ENCODE measurements around the gene JARID2. TPM values are rescaled to one million over a fixed set of nuclear protein-coding genes. Genes with fewer than 3 reads are reported as not detected.

The JARID2 gene
- total and polyA plus RNA-seq, 7 donors = 1.1 to 16.1 (median 4.9) TPM

DNA sequence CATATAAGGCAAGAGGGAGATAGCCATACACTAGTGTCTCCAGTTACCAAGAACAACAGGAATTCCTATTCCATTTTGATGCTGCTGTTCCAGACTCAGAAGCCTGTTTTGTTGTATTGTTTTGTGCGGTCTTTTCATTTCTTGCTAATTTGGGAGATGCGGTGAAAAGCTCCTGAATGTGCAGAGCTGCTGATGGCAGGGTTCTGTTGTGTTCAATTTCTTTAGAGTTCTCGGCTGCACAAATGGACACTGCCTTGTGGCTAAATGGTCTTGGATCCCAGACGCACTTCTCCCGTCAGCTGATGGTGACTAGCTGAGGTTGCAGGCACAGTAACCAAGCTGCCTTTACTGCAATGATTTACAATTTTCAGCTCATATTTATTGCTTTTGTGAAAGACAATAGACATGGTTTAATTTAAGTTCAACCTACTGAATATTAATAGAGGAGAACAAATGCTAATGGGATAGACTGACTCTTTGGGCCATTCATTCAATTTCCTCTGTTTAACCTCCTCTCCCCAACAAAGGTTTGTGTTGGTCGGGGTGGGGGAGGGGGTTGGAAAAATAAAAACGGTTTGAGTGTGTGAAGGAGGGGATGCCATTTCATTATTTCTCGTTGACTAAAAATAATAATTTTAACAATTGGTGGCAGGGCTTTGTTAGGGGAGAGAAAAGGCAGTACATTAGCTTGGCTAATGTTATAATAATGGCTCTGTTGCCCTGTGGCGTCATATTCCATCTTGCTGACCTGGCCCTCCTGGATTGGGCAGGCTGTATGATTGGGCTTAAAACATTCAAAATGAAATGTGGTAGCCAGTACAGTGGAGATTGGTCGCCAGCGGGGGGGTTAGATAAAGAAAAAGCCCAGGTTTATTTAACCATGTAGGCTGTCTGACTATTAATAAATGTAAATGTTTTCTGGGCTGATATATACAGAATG, 159.5 kb downstream of the JARID2 start:
- H3K4me1 ChIP-seq = peaks cover 64% of the 10 kb centered on the region
- no peaks in the 10 kb centered on the region for H3K27me3 ChIP-seq (ENCODE audit: insufficient read depth in 3 of 3, low read length in 2 of 3)
- ATAC-seq (no peak), DNase-seq (no peak)
- H3K9me3 ChIP-seq = no peaks in the 10 kb centered on the region
- no peak overlapping the region for H3K27ac ChIP-seq
- WGBS, 3 donors = 77 to 90% (median 80%) methylated on average over 11 of the region's 11 CpGs
- H3K4me3 ChIP-seq = no peak overlapping the region
- TF ChIP-seq, protein P1, sequence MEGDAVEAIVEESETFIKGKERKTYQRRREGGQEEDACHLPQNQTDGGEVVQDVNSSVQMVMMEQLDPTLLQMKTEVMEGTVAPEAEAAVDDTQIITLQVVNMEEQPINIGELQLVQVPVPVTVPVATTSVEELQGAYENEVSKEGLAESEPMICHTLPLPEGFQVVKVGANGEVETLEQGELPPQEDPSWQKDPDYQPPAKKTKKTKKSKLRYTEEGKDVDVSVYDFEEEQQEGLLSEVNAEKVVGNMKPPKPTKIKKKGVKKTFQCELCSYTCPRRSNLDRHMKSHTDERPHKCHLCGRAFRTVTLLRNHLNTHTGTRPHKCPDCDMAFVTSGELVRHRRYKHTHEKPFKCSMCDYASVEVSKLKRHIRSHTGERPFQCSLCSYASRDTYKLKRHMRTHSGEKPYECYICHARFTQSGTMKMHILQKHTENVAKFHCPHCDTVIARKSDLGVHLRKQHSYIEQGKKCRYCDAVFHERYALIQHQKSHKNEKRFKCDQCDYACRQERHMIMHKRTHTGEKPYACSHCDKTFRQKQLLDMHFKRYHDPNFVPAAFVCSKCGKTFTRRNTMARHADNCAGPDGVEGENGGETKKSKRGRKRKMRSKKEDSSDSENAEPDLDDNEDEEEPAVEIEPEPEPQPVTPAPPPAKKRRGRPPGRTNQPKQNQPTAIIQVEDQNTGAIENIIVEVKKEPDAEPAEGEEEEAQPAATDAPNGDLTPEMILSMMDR (IDR thresholded peaks at IDR 0.05) = no peak
- intact Hi-C loops (cut with DNase I) = no loop called here
- H3K36me3 ChIP-seq (ENCODE audit: insufficient read depth in 1 of 2, low read depth in 1 of 2) = no peaks in the 10 kb centered on the region

DNA sequence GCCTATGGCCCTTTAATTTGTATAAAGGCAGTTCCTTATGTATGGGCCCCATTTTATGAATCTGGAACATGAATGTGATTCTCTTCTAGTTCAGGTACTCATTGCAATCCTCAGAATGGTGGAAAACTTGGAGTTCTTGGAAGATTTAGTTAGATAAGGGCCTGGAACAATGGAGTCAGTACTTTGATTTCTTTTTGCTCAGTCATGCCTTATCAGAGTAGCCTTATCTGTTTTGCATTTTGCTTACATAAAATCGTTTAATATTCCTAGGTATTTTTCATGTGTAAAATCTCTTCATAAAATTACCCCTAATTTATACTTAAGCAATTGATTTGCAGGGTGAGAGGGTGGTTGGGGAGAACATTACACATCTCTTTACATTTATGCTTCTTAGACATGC, 160.6 kb downstream of the JARID2 start:
- Histone ChIP-seq H3K9me3 (no peaks in the 10 kb centered on the region), H3K27ac (no peak overlapping the region), H3K4me1 (peaks cover 65% of the 10 kb centered on the region), H3K27me3 (ENCODE audit: insufficient read depth in 3 of 3, low read length in 2 of 3) (no peaks in the 10 kb centered on the region), H3K4me3 (no peak overlapping the region), H3K36me3 (ENCODE audit: insufficient read depth in 1 of 2, low read depth in 1 of 2) (no peaks in the 10 kb centered on the region)
- DNase-seq = no peak
- no peak for ATAC-seq
- intact Hi-C loops (cut with DNase I) = no loop called here
- 74 to 93% (median 78%) methylated on average over 1 of the region's 1 CpG for WGBS, 3 donors
- TF ChIP-seq, protein P1 (IDR thresholded peaks at IDR 0.05) = no peak

DNA sequence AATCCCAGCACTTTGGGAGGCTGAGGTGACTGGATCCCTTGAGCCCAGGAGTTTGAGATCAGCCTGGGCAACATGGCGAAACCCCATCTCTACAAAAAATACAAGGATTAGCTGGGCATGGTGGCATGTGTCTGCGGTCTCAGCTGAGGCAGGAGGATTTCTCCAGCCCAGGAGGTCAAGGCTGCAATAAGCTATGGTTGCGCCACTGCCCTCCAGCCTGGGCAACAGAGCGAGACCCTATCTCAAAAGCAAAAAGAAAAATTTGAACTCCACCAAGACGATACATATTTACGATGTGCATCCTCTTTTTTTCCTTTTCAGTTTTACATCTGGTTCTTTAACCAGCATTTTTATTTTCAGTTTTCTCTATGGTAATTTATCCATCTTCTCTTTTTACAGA, 162.1 kb downstream of the JARID2 start:
- no peak for ATAC-seq
- H3K4me3 ChIP-seq = no peak overlapping the region
- WGBS, 3 donors = 93 to 97% (median 94%) methylated on average over 6 of the region's 6 CpGs
- no peaks in the 10 kb centered on the region for H3K27me3 ChIP-seq (ENCODE audit: insufficient read depth in 3 of 3, low read length in 2 of 3)
- H3K4me1 ChIP-seq = peaks cover 66% of the 10 kb centered on the region
- intact Hi-C loops (cut with DNase I) = no loop called here
- no peaks in the 10 kb centered on the region for H3K36me3 ChIP-seq (ENCODE audit: insufficient read depth in 1 of 2, low read depth in 1 of 2)
- TF ChIP-seq, protein P1 (IDR thresholded peaks at IDR 0.05) = no peak
- H3K27ac ChIP-seq = no peak overlapping the region
- no peak for DNase-seq
- no peaks in the 10 kb centered on the region for H3K9me3 ChIP-seq

DNA sequence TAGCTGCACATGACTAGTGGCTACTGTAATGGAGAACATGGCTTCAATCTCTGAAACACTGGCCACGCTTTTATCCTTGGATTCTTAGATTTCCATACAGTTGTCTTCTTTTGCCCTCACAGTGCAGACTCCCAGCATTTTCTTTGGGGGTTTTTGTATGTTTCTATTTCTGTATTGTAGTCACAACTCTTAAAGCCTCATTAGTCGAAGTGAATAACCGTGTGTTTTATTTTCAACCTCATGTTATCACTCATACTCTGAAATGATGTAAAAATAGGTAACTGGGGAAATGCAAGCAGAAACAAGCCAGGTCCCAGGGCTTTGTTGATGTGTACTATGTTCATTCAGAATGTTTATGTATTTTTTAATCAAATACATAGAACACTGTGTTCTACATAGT, 162.9 kb downstream of the JARID2 start:
- 58 to 77% (median 71%) methylated on average over 3 of the region's 3 CpGs for WGBS, 3 donors
- peaks cover 66% of the 10 kb centered on the region for H3K4me1 ChIP-seq
- no peak overlapping the region for H3K27ac ChIP-seq
- TF ChIP-seq, protein P1 (IDR thresholded peaks at IDR 0.05) = no peak
- H3K27me3 ChIP-seq (ENCODE audit: insufficient read depth in 3 of 3, low read length in 2 of 3) = no peaks in the 10 kb centered on the region
- no peaks in the 10 kb centered on the region for H3K36me3 ChIP-seq (ENCODE audit: insufficient read depth in 1 of 2, low read depth in 1 of 2)
- DNase-seq (no peak), ATAC-seq (no peak)
- no peaks in the 10 kb centered on the region for H3K9me3 ChIP-seq
- intact Hi-C loops (cut with DNase I) = no loop called here
- no peak overlapping the region for H3K4me3 ChIP-seq
